ENCODE results near the gene ATP6V0E2.

The ATP6V0E2 gene

GRCh38 chr7:149864751-149865150, 9.0 kb upstream of the ATP6V0E2 start:
- no peak for DNase-seq

- no peak for DNase-seq
Measured at GRCh38 chr7:149865437-149865836, 8.3 kb upstream of the ATP6V0E2 start.

GRCh38 chr7:149866139-149866778, 7.5 kb upstream of the ATP6V0E2 start:
- no peak for DNase-seq

- DNase-seq, result no peak
Measured at GRCh38 chr7:149866779-149867447, 6.9 kb upstream of the ATP6V0E2 start.

GRCh38 chr7:149867762-149868622, 5.8 kb upstream of the ATP6V0E2 start:
- no peak for DNase-seq

GRCh38 chr7:149868623-149869290, 5.0 kb upstream of the ATP6V0E2 start:
- no peak for DNase-seq

GRCh38 chr7:149869291-149869650, 4.5 kb upstream of the ATP6V0E2 start:
- no peak for DNase-seq

GRCh38 chr7:149869867-149870266, 3.9 kb upstream of the ATP6V0E2 start:
- DNase-seq, result no peak

GRCh38 chr7:149870274-149870673, 3.5 kb upstream of the ATP6V0E2 start:
- DNase-seq, result no peak

GRCh38 chr7:149870701-149871483, 2.9 kb upstream of the ATP6V0E2 start:
- DNase-seq, result no peak

- DNase-seq, result no peak
Measured at GRCh38 chr7:149871576-149871975, 2.2 kb upstream of the ATP6V0E2 start.

- no peak for DNase-seq
Measured at GRCh38 chr7:149872419-149873073, 1.2 kb upstream of the ATP6V0E2 start.

GRCh38 chr7:149873970-149874643, 338 bp downstream of the ATP6V0E2 start:
- no peak for DNase-seq

- DNase-seq, result no peak
Measured at GRCh38 chr7:149874644-149875028, 867 bp downstream of the ATP6V0E2 start.

GRCh38 chr7:149875396-149875795, 1.6 kb downstream of the ATP6V0E2 start:
- DNase-seq, result no peak

GRCh38 chr7:149877890-149878522, 4.2 kb downstream of the ATP6V0E2 start:
- DNase-seq, result no peak

- no peak for DNase-seq
Measured at GRCh38 chr7:149878523-149878921, 4.8 kb downstream of the ATP6V0E2 start.

GRCh38 chr7:149879271-149879743, 5.5 kb downstream of the ATP6V0E2 start:
- DNase-seq, result no peak

- DNase-seq, result no peak
Measured at GRCh38 chr7:149879766-149880637, 6.2 kb downstream of the ATP6V0E2 start.

All from cortex of kidney (tissue), 1 donor.